ENCODE measurements around the gene LDB3.

The LDB3 gene

GRCh38 chr10:86673827-86674581, 5.7 kb downstream of the LDB3 start:
- Histone ChIP-seq H3K27me3 (ENCODE audit: insufficient read depth, low read length) (peaks cover 27% of the 10 kb centered on the region), H3K9me3 (ENCODE audit: low read length) (no peaks in the 10 kb centered on the region), H3K4me1 (ENCODE audit: insufficient read depth, low read length) (no peaks in the 10 kb centered on the region)

GRCh38 chr10:86674912-86675311, 6.6 kb downstream of the LDB3 start:
- Histone ChIP-seq H3K4me1 (ENCODE audit: insufficient read depth, low read length) (no peaks in the 10 kb centered on the region), H3K9me3 (ENCODE audit: low read length) (no peaks in the 10 kb centered on the region), H3K27me3 (ENCODE audit: insufficient read depth, low read length) (peaks cover 27% of the 10 kb centered on the region), H3K4me3 (ENCODE audit: low read length) (no peak overlapping the region), H2AFZ (ENCODE audit: low read depth, low read length) (no peak overlapping the region), H3K36me3 (ENCODE audit: insufficient read depth, low read length) (no peaks in the 10 kb centered on the region)

More at GRCh38 chr10:86673827-86674581, 5.7 kb downstream of the LDB3 start:
- Histone ChIP-seq H2AFZ (ENCODE audit: low read depth, low read length) (no peak overlapping the region), H3K36me3 (ENCODE audit: insufficient read depth, low read length) (no peaks in the 10 kb centered on the region), H3K4me3 (ENCODE audit: low read length) (no peak overlapping the region)

- no peaks in the 10 kb centered on the region for H3K36me3 ChIP-seq (ENCODE audit: insufficient read depth, low read length)
- H3K4me1 ChIP-seq (ENCODE audit: insufficient read depth, low read length), result no peaks in the 10 kb centered on the region
- no peak overlapping the region for H2AFZ ChIP-seq (ENCODE audit: low read depth, low read length)
- no peak overlapping the region for H3K4me3 ChIP-seq (ENCODE audit: low read length)
- peaks cover 21% of the 10 kb centered on the region for H3K27me3 ChIP-seq (ENCODE audit: insufficient read depth, low read length)
- no peaks in the 10 kb centered on the region for H3K9me3 ChIP-seq (ENCODE audit: low read length)
These were observed 9.1 kb downstream of the LDB3 start for GRCh38 chr10:86677374-86677773.

- no peak overlapping the region for H2AFZ ChIP-seq (ENCODE audit: low read depth, low read length)
- H3K4me1 ChIP-seq (ENCODE audit: insufficient read depth, low read length), result peaks cover 10% of the 10 kb centered on the region
- H3K27me3 ChIP-seq (ENCODE audit: insufficient read depth, low read length), result peaks cover 10% of the 10 kb centered on the region
- no peak overlapping the region for H3K4me3 ChIP-seq (ENCODE audit: low read length)
- no peaks in the 10 kb centered on the region for H3K9me3 ChIP-seq (ENCODE audit: low read length)
- H3K36me3 ChIP-seq (ENCODE audit: insufficient read depth, low read length), result no peaks in the 10 kb centered on the region
These were observed 10.9 kb downstream of the LDB3 start for GRCh38 chr10:86678999-86679792.

- Histone ChIP-seq H3K9me3 (ENCODE audit: low read length) (no peaks in the 10 kb centered on the region), H3K4me3 (ENCODE audit: low read length) (no peak overlapping the region), H2AFZ (ENCODE audit: low read depth, low read length) (no peak overlapping the region), H3K36me3 (ENCODE audit: insufficient read depth, low read length) (no peaks in the 10 kb centered on the region), H3K4me1 (ENCODE audit: insufficient read depth, low read length) (peaks cover 28% of the 10 kb centered on the region), H3K27me3 (ENCODE audit: insufficient read depth, low read length) (peaks cover 4% of the 10 kb centered on the region)
These were observed 12.7 kb downstream of the LDB3 start for GRCh38 chr10:86681047-86681446.

GRCh38 chr10:86681722-86682386, 13.5 kb downstream of the LDB3 start:
- Histone ChIP-seq H3K4me3 (ENCODE audit: low read length) (no peak overlapping the region), H2AFZ (ENCODE audit: low read depth, low read length) (no peak overlapping the region), H3K4me1 (ENCODE audit: insufficient read depth, low read length) (peaks cover 28% of the 10 kb centered on the region), H3K9me3 (ENCODE audit: low read length) (no peaks in the 10 kb centered on the region), H3K36me3 (ENCODE audit: insufficient read depth, low read length) (no peaks in the 10 kb centered on the region), H3K27me3 (ENCODE audit: insufficient read depth, low read length) (peaks cover 1% of the 10 kb centered on the region)

GRCh38 chr10:86682675-86683074, 14.4 kb downstream of the LDB3 start:
- no peak overlapping the region for H2AFZ ChIP-seq (ENCODE audit: low read depth, low read length)
- no peaks in the 10 kb centered on the region for H3K36me3 ChIP-seq (ENCODE audit: insufficient read depth, low read length)
- no peak overlapping the region for H3K4me3 ChIP-seq (ENCODE audit: low read length)
- H3K9me3 ChIP-seq (ENCODE audit: low read length), result no peaks in the 10 kb centered on the region
- H3K27me3 ChIP-seq (ENCODE audit: insufficient read depth, low read length), result no peaks in the 10 kb centered on the region
- H3K4me1 ChIP-seq (ENCODE audit: insufficient read depth, low read length), result peaks cover 28% of the 10 kb centered on the region

- H3K4me3 ChIP-seq (ENCODE audit: low read length), result peak overlapping the region; percentile 14
- H3K27me3 ChIP-seq (ENCODE audit: insufficient read depth, low read length), result no peaks in the 10 kb centered on the region
- H3K36me3 ChIP-seq (ENCODE audit: insufficient read depth, low read length), result no peaks in the 10 kb centered on the region
- H3K4me1 ChIP-seq (ENCODE audit: insufficient read depth, low read length), result peaks cover 28% of the 10 kb centered on the region
- peak overlapping the region; percentile 21 for H2AFZ ChIP-seq (ENCODE audit: low read depth, low read length)
- no peaks in the 10 kb centered on the region for H3K9me3 ChIP-seq (ENCODE audit: low read length)
These were observed 16.2 kb downstream of the LDB3 start for GRCh38 chr10:86684331-86685097.

GRCh38 chr10:86685416-86685815, 17.1 kb downstream of the LDB3 start:
- H3K4me1 ChIP-seq (ENCODE audit: insufficient read depth, low read length), result peaks cover 28% of the 10 kb centered on the region
- H3K9me3 ChIP-seq (ENCODE audit: low read length), result no peaks in the 10 kb centered on the region
- no peaks in the 10 kb centered on the region for H3K36me3 ChIP-seq (ENCODE audit: insufficient read depth, low read length)
- H3K4me3 ChIP-seq (ENCODE audit: low read length), result no peak overlapping the region
- H2AFZ ChIP-seq (ENCODE audit: low read depth, low read length), result peak overlapping the region; percentile 21
- peaks cover 2% of the 10 kb centered on the region for H3K27me3 ChIP-seq (ENCODE audit: insufficient read depth, low read length)

- peaks cover 28% of the 10 kb centered on the region for H3K4me1 ChIP-seq (ENCODE audit: insufficient read depth, low read length)
- H3K36me3 ChIP-seq (ENCODE audit: insufficient read depth, low read length), result no peaks in the 10 kb centered on the region
- H3K9me3 ChIP-seq (ENCODE audit: low read length), result no peaks in the 10 kb centered on the region
- peaks cover 3% of the 10 kb centered on the region for H3K27me3 ChIP-seq (ENCODE audit: insufficient read depth, low read length)
- H3K4me3 ChIP-seq (ENCODE audit: low read length), result no peak overlapping the region
- peak overlapping the region; percentile 21 for H2AFZ ChIP-seq (ENCODE audit: low read depth, low read length)
These were observed 17.8 kb downstream of the LDB3 start for GRCh38 chr10:86685893-86686632.

- Histone ChIP-seq H2AFZ (ENCODE audit: low read depth, low read length) (no peak overlapping the region), H3K36me3 (ENCODE audit: insufficient read depth, low read length) (no peaks in the 10 kb centered on the region), H3K4me3 (ENCODE audit: low read length) (no peak overlapping the region), H3K9me3 (ENCODE audit: low read length) (no peaks in the 10 kb centered on the region), H3K4me1 (ENCODE audit: insufficient read depth, low read length) (peaks cover 28% of the 10 kb centered on the region), H3K27me3 (ENCODE audit: insufficient read depth, low read length) (peaks cover 3% of the 10 kb centered on the region)
These were observed 18.7 kb downstream of the LDB3 start for GRCh38 chr10:86686972-86687371.

GRCh38 chr10:86687750-86688149, 19.4 kb downstream of the LDB3 start:
- H3K4me3 ChIP-seq (ENCODE audit: low read length), result no peak overlapping the region
- no peaks in the 10 kb centered on the region for H3K9me3 ChIP-seq (ENCODE audit: low read length)
- peaks cover 3% of the 10 kb centered on the region for H3K27me3 ChIP-seq (ENCODE audit: insufficient read depth, low read length)
- no peaks in the 10 kb centered on the region for H3K36me3 ChIP-seq (ENCODE audit: insufficient read depth, low read length)
- peaks cover 28% of the 10 kb centered on the region for H3K4me1 ChIP-seq (ENCODE audit: insufficient read depth, low read length)
- H2AFZ ChIP-seq (ENCODE audit: low read depth, low read length), result no peak overlapping the region
